ENCODE measurements around the gene DMKN. TPM values are rescaled to one million over a fixed set of nuclear protein-coding genes. Genes with fewer than 3 reads are reported as not detected.

DMKN gene
- total and polyA plus RNA-seq, 2 of the 4 experiments (the other 2 are of a cell fraction): 0.36 to 2.4 TPM

GRCh38 chr19:35457173-35457572 lies 56.3 kb downstream of the DMKN start:
- H2AK9ac ChIP-seq (replicated peaks; ENCODE audit: low read depth, low read length, poor library complexity): no peak overlapping the region
- H3K9ac ChIP-seq (ENCODE audit: low read depth, low read length): no peak overlapping the region
- ChIA-PET CTCF (interaction anchor here (0.6 kb wide), 1 partner anchor 490 kb away, joined by 3 read pairs; no protein-coding TSS in a partner anchor), POLR2A (ENCODE audit: unreplicated experiment) (no interaction called here)
- no peak overlapping the region for H2AK5ac ChIP-seq (ENCODE audit: low read depth, low read length)
- H3K36me3 ChIP-seq (ENCODE audit: control insufficient read depth, insufficient read depth, low read length): no peaks in the 10 kb centered on the region
- H4K8ac ChIP-seq (ENCODE audit: low read depth in 2 of 2, low read length in 2 of 2): no peak overlapping the region
- no peaks in the 10 kb centered on the region for H4K20me1 ChIP-seq (ENCODE audit: insufficient read depth, low read length)
- H2BK120ac ChIP-seq (ENCODE audit: low read depth, low read length): no peak overlapping the region
- no peaks in the 10 kb centered on the region for H3K4me1 ChIP-seq (ENCODE audit: control insufficient read depth, insufficient read depth, low read length)
- no peak overlapping the region for H2BK5ac ChIP-seq (ENCODE audit: low read depth, low read length, poor library complexity, severe bottlenecking)
- BruUV-seq (replicated peaks): no TSS peak
- WGBS, 2 experiments (ENCODE audit: extremely low coverage in 2 of 2, insufficient read length in 1 of 2): 80% methylated on average over 1 of the region's 5 CpGs; no CpG with 5 or more reads in 1 of the 2 experiments
- no peak overlapping the region for H3K23ac ChIP-seq (ENCODE audit: low read depth, low read length)
- intact Hi-C loops (cut with micrococcal nuclease) (no loop called here), in situ Hi-C loops (cut with MboI; ENCODE audit: low sequenced_read_pairs) (no loop called here), dilution Hi-C loops (cut with HindIII; ENCODE audit: low sequenced_read_pairs, unreplicated experiment) (no loop called here)
- H4K5ac ChIP-seq (ENCODE audit: low read depth, low read length): no peak overlapping the region
- ATAC-seq (ENCODE audit: low read depth): no peak
- no peak overlapping the region for H3K14ac ChIP-seq (replicated peaks; ENCODE audit: low read depth, low read length)
- no peak overlapping the region for H3K4ac ChIP-seq (ENCODE audit: low read depth, low read length)
- H2BK15ac ChIP-seq (ENCODE audit: low read depth, low read length): no peak overlapping the region
- H3K56ac ChIP-seq (ENCODE audit: extremely low read depth, insufficient read depth, low read length): no peak overlapping the region
- no peak for DNase-seq
- no peak overlapping the region for H3K4me3 ChIP-seq (ENCODE audit: insufficient read depth, low read depth, low read length)
- H2BK20ac ChIP-seq (ENCODE audit: low read depth, low read length): no peak overlapping the region
- no peaks in the 10 kb centered on the region for H3K9me1 ChIP-seq (ENCODE audit: insufficient read depth, low read length)
- H3K4me2 ChIP-seq (ENCODE audit: low read depth, low read length): no peak overlapping the region
- no peak overlapping the region for H2AFZ ChIP-seq (replicated peaks; ENCODE audit: low read length, poor library complexity)
- TF ChIP-seq, protein P1, sequence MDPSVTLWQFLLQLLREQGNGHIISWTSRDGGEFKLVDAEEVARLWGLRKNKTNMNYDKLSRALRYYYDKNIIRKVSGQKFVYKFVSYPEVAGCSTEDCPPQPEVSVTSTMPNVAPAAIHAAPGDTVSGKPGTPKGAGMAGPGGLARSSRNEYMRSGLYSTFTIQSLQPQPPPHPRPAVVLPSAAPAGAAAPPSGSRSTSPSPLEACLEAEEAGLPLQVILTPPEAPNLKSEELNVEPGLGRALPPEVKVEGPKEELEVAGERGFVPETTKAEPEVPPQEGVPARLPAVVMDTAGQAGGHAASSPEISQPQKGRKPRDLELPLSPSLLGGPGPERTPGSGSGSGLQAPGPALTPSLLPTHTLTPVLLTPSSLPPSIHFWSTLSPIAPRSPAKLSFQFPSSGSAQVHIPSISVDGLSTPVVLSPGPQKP (IDR thresholded peaks at IDR 0.05; ENCODE audit: borderline replicate concordance, low read depth, low read length): no peak
- no peak for TF ChIP-seq POLR2A (IDR thresholded peaks at IDR 0.05; ENCODE audit: low read depth, low read length)
- no peak for TF ChIP-seq MXI1 (IDR thresholded peaks at IDR 0.05; ENCODE audit: borderline replicate concordance, low read depth, low read length)
- no peak for TF ChIP-seq RAD21 (IDR thresholded peaks at IDR 0.05; ENCODE audit: low read length)
- TF ChIP-seq MAZ (IDR thresholded peaks at IDR 0.05; ENCODE audit: borderline replicate concordance, low read depth, low read length): no peak
- no peak for TF ChIP-seq MAFK (IDR thresholded peaks at IDR 0.05; ENCODE audit: low read depth, low read length)
- no peak for TF ChIP-seq RFX5 (IDR thresholded peaks at IDR 0.05; ENCODE audit: low read depth, low read length)
- no peak for TF ChIP-seq NFE2L2 (IDR thresholded peaks at IDR 0.05; ENCODE audit: low read depth, low read length)
- no peak for TF ChIP-seq SMC3 (IDR thresholded peaks at IDR 0.05; ENCODE audit: low read depth, low read length)
- H4K91ac ChIP-seq (ENCODE audit: insufficient read depth, low read depth, low read length): no peak overlapping the region
- no peak overlapping the region for H3K18ac ChIP-seq (ENCODE audit: low read depth, low read length)
- H3K79me1 ChIP-seq (ENCODE audit: low read depth in 1 of 2, low read length in 2 of 2): no peaks in the 10 kb centered on the region
- H3K9me3 ChIP-seq (ENCODE audit: control insufficient read depth, insufficient read depth, low read length): no peaks in the 10 kb centered on the region
- no peak overlapping the region for H3K27ac ChIP-seq (ENCODE audit: insufficient read depth, low read length)
- H3K27me3 ChIP-seq (ENCODE audit: control insufficient read depth, insufficient read depth, low read length): peaks cover 4% of the 10 kb centered on the region; the same call in 1 of the 2 replicates

Data from IMR-90 (cell line).